ENCODE results near the gene ARMH3.

Gene ARMH3

DNA sequence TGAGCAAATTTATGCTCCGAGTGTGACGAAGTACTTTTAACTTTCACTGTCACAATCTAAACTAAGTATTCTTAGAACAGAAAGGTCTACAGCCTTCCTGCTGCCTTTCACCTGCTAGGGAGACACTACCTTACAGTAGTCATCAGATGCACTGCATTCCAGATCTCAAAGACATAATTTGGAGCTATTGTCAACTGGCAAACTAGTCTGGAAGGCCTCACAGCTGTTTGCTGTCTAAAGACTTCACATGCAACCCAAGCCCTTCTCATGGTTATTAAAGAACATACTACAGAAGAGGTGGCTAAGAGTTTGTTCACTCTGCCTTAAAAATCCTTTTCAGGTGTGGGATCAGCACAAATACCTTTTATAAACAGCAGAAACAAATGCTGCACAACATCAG, 120.5 kb downstream of the ARMH3 start:
- no peak for DNase-seq

DNA sequence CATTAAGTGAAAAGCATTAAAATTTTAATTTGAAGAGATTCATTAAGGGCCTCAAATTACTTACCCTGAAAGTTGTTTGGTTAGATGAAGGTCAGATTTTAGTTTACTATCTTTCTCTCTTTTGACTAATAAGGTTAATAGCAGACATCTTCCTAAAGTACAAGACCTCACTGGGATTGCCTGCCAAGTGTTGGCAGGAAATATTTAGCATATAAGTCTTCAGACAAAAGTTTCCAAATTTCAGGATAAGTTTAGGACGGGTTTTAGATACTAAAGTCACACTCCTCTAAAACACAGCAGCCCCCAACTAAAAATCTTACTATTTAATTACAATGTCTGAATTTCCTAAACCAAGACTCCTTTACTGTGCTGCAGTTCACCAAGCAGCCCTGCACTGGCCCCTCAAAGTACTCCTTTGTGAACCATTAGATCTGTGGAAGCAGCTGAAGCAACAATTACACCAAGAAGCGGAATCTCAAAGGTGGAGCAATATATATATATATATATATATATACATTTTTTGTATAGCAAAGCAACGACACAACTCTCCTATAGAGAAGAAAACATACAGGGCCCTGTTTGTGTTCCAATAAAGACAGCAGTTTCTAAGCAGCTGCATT, 121.2 kb downstream of the ARMH3 start:
- no peak for DNase-seq

DNA sequence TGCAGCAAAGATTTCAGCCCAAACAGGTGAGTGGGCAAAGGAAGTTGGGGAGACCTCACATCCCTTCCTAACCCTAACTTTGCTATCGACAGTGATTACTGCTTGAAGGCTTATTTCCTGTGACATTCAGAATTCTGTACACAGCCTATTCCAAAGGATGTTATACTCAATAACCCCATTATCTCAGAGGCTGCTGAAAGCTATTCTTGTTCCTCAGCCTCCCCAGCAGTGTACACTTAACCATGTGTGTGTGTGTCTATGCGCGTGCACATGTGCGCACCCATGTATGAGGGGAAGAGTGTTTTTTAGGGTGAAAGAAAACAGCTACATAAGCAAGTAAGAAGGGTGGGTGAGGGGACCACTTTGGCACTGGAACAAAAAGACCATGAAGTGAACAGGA, 122.0 kb downstream of the ARMH3 start:
- DNase-seq: no peak

DNA sequence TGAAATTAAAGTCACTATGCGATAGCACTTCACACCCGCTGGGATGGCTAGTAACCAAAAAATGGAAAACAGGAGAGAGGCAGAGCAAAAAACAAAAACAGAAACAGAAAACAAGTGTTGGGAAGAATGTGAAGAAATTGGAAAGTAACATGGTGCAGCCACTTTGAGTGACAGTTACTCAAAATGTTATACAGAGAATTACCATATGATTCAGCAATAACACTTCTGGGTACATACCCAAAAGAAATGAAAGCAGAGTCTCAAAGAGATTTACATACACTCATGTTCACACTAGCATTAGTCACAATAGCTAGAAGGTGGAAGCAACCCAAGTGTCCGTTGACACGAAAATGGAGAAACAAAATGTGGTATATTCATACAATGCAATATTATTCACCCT, 123.8 kb downstream of the ARMH3 start:
- DNase-seq: no peak

DNA sequence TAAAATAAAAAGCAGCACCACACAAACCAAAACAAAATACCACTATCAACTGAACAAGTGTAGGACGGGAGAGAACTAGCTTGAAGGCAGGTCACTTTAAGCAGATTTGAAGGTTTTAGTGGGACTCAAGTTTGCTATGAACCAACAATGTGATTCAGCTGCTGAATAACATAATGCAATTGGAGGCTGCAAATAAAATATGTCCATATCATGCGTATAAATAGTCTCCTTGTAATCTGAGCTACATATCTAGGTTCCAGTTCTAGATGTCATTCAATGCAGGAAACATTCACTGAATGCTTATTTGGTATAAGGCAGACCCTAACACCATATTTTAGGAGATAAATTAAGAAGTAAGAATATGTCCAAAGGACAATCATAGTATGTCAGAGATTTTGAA, 130.9 kb downstream of the ARMH3 start:
- no peak for DNase-seq

DNA sequence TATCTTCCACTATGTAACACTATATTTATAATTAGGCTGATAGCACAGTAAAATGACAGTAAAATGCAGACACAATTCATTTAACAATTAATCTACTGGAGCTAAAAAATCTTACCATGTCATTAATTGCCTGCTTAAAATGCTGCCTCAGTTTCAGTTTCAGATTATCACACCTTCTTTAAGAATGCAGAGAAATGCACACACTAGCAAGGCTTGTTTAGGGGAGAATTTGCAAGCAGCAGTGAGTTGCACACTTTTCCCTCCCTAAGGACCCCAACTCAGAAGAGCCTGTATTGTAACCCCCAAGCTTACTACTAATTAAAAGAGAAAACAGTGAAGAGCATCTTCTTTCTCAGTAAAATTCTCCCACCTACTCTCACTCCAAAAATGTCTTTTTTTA, 132.7 kb downstream of the ARMH3 start:
- DNase-seq: no peak

DNA sequence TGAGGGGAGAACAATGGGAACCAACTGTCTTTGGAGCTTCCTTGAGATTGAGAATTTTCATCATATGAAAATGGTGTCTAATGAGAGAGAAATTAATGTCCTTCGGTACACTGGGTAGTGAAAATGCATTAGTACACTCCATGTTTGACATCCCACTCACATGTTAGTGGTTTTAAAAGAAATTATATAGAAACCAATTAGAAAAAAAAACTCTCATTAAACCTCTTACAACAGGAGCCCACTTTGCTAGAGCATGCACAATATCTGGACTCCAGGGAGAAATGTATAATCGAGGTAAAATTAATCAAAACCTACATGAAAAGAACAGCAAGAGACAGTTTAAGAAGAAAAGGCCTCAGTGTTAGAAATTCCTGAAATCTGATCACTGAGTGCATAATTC, 133.1 kb downstream of the ARMH3 start:
- no peak for DNase-seq

DNA sequence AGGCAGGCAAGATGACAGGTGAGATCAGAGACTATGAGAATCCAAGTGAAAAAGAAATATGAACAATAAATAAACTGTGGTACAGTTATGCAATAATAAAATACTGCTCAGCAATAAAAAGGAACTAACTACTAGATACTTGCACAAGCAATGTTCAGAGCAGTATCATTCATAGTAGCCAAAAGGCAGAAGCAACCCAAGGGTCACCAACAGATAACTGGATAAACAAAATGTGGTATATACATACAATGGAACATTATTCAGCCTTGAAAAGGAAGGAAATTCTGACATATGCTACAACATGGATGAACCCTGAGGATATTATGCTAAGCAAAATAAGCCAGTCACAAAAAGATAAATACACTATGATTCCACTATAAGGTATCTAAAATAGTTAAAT, 135.4 kb downstream of the ARMH3 start:
- DNase-seq: no peak

DNA sequence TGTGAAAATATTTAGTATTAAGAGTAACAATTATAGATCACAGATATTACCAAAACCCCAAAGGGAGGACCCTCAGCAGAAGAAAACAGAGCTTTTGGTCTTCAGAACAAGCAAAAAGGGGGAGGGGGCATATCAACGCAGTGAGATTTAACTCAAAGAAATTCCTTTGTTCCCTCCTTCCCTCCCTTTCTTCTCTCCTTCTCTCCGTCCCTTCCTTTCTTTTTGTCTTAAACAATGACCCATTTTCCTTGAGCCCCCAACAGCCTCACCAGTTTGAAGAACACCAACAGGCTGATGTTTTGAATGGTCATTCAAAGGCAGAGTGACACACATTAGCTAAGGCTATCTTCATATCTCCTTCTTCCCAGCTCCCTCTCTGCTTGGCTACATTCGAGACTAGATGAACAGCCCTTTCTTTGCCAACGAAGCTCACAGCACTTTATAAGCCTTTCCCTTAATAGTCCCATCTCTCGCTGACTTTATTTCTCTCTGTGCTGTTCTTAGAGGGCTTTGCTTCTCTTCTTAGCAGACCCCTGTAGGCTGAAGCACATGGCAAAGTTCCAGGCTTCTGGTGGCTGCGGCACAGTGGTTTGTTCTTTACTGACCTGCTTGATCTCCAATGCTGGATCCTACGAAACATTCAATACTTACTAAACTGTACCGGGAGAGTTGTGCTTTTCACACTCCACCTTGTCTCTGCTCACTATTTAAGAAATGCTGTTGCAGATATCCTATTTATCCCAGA, 136.8 kb downstream of the ARMH3 start:
- no peak for DNase-seq

DNA sequence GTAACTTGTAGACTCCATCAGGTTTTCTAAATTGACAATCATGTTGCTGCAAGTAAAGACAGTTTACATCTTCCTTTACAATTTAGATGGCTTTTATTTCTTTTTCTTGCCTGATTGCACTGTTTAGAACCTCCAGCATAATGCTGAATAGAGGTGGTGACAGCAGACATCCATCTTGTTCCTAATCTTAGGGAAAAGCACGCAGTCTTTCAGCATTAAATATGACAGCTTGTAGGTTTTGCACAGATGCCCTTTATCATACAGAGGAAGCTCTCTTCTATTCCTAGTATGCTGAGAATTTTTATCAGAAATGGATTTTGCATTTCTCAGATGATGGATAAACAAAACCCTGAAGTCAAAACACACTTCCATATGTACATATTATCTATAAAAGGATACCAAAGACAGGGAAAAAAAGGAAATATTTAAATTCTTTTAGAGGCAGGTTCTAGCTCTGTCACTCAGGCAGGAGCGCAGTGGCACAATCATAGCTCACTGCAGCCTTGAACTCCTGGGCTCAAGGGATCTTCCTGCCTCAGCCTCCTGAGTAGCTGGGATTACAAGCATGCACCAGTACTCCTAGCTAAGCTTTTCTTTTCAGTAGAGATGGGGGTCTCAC, 143.3 kb downstream of the ARMH3 start:
- DNase-seq: no peak

DNA sequence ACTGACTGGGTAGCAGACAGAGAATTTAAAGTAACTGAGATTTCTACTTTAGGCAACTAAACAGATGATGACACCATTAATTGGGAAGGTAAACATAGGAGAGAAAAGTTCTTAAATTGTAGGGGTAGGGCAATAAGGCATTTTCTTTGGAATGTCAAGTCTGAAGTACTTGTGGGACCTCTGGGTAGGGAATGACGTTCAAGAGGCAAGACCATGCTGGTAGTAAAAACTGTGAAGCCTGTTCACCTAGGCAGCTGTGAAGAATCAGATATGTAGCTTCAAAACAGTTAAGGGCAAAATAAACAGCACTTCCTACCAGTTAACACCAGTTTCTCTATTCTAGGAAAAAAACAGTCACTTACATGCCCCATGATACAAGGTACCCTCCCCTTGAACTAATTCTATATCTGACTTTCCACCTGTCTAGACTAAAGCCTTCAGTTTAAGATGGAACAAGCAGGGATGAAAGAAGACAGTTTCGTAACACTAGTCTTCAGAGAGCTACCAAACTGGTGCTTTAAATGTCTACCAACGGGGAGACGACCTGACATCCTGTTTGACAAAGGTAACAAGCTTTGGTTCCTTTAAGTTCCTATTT, 149.3 kb downstream of the ARMH3 start:
- no peak for DNase-seq

DNA sequence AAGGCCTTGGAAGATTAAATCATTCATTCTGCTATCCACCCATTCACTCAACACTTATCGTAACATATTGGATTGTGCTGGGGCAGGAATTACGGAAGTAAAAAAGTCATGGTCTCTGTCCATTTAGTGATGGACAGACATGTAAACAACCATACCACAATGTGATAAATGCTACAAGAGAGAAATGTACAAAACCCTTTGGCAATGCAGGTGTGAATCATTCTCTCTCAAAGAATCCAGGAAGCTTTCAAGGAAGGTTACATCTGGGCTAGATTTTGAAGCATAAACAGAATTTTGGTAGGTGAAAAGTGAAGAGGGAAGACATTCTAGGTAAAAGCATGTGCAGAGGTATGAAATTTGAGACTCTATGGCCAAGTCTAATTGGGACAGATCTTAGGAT, 150.7 kb downstream of the ARMH3 start:
- DNase-seq: no peak

DNA sequence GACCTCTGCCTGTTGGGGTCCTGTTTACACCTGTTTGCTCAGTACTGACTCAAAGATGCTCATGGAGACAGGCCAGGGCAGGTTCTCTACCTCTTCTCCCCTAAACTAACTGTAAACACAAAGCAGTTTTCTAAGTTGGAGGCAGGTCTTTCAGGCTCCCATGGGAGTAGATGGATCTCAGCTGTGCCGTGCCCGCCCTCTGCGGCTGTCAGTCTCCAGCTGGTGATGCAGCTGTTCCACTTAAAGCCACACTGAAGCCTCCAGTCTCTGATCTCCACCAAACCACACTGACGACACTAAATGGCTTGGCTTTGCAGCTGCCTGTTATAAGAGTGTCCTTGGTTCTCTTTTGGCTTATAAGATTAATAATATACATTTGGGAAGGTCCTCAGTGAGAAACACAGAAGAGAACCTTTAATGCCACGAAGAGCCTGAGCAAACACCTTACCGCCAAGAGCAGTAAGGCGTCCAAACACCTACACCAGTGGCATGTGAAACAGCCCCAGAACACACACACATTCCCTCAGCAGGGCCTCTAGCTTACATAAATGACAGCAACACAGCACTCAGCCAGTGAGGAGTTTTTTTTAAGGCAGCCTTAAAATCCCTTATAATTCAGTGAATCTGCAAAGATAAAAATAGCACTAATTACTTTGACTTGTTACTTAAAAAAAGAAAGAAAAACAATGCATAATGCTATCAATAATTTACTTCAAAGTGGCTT, 152.0 kb downstream of the ARMH3 start:
- DNase-seq: no peak

DNA sequence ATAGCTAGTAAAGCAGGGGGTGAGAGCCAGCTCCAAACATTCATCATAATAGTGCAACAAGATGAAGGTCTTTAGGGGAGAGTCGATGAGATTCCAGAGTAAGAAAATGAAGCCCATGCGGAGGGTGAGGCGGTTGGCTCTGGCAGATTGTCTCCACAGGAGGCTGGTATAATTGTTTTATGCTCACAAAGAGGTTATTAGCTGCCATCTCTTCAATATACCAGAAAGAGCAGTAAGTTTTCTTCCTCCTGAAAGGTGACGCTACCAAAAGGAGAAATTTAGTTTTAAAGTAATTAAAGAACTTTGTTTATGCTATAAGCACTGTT, 153.2 kb downstream of the ARMH3 start:
- no peak for DNase-seq

DNA sequence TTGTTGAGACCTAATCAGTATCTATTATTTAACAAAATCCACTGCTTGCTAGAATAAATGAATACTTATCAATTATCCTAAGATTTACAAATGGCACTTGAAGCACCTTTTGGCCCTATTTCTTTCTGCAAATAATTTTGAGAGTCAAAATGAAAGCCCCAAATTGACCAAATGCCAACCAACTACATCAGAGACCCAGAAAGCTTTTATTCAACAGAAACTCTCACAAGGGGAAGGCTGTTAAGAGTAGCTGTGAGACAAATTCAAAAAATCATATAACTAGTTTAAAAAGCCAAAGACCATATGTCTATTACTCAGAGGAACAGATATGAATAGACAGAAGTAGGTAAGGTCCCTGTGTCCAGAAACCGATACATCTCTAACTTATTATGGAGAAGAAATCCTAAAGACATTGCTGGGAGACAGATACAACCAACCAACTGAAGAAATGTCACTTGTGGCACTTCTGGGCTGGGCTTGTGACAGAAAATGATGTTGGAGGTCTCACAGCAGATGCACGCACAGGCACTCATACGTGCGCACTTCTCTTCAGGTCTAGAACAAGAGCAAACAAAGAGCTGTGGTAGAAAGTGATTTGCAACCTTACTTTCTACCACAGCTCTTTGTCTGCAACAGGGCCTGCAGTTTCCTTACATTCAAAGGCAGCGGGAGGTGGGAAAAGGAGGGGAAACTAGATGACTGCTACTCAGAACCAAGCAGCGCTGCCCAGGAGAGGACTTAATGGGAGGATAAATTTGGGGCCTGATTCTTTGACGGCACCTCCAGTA, 153.7 kb downstream of the ARMH3 start:
- DNase-seq: no peak

DNA sequence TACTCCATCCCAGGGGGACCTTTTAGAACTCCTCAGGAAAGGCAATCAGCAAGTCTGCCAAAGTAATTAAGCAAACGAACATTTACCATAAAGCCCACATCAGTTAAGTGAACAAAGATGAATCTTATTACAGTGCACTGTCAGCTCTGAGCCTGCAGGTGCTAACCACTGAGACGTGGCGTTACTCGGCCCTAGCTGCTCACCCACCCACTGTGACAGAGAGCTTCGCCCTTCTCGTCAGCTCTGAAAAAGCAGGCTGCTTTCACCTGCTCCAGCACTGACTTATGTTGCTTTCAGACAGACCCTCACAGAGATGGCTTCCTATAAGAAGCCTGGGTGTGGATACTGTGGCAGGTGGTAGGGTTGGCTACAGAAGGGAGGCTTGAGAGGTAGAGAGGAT, 154.6 kb downstream of the ARMH3 start:
- no peak for DNase-seq

DNA sequence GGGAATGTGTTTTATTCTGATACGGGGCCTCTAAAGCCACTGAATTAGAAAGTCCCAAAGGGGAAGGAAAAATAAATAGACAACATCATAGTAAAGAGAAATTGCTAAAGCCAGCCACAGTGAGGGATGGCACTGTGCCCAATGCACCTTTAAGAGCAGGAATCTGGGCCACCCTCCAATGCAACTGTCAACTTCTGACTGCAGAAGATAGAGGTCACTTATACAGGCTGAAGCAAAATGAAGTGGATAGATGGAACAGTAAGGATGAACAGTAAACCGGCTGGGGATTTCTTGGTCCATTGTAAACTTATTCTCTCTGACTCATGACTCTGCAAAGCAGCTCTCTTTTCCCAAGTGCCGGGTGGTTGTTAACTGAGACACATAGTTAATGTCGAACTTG, 158.3 kb downstream of the ARMH3 start:
- peak; percentile 19 for DNase-seq

DNA sequence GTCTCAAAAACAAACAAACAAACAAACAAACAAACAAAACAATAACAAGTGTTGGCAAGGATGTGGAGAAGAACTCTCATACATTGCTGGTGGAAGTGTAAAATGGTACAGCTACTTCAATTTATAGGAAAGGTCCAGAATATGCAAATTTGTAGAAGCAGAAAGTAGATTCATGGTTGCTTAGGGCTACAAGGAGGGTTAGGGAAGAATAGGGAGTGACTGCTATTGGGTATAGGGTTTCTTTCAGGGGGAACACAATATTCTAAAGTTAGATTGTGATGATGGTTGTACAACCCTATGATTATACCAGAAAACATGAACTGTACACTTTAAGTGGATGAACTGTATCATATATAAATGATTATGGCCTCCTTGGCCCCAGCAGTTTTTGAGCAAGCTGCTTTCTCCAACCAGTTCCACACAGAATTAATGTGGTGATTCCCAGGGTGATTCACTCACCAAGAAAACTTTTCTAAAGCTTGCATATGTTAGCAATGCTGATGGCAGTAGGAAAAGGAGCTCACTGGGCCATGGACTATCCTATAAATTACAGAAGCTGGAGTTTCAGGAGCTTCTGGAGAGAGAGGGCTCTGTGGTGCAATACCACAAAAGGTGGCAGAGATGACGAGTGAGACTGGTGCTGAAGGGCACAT, 159.6 kb downstream of the ARMH3 start:
- no peak for DNase-seq

DNA sequence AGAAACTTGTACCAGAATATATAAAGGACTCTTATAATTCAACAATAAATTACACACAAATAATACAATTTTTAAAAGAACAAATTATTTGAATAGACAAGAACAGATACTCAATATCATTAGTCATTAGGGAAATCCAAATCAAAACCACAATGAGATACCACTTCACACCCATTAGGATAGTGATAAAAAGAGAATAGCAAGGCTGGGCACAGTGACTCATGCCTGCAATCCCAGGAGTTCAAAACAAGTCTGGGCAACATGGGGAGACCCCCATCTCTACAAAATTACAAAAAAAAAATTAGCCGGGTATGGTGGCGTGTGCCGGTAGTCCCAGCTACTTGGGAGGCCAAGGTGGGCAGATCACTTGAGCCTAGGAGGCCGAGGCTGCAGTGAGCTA, 160.2 kb downstream of the ARMH3 start:
- DNase-seq: no peak

DNA sequence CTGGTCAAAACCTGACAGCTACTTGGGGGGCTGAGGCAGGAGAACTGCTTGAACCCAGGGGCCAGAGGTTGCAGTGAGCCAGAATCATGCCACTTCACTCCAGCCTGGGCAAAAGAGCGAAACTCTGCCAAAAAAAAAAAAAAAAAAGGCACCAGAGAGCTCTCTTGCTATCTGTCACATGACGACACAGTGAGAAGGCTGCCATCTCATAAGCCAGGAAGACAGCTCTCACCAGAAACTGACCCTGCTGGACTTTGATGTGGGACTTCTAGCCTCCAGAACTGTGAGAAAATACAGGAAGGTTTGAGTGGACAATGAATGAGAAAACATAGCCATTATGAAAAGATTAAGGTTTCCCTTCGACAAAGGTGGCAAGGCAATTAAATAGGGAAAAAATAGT, 161.2 kb downstream of the ARMH3 start:
- no peak for DNase-seq

DNA sequence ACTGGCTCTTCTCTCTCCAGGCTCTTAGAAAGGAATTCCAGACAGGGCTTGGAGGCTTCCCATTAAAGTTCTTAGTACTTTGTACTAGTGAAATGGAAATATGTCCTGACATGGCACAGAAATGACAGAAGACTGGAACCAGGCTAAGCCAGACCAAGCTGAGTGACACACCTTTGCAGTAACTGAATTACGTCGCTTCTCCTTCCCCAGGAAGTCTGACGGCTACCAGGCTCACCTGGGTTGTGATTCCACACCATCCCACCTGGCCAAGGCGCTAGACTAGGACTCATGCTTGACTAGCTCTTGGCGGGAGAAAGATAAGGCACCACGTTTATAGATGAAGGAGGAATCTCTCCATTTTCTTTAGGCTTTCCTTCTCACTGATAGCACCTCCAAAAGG, 161.7 kb downstream of the ARMH3 start:
- no peak for DNase-seq

DNA sequence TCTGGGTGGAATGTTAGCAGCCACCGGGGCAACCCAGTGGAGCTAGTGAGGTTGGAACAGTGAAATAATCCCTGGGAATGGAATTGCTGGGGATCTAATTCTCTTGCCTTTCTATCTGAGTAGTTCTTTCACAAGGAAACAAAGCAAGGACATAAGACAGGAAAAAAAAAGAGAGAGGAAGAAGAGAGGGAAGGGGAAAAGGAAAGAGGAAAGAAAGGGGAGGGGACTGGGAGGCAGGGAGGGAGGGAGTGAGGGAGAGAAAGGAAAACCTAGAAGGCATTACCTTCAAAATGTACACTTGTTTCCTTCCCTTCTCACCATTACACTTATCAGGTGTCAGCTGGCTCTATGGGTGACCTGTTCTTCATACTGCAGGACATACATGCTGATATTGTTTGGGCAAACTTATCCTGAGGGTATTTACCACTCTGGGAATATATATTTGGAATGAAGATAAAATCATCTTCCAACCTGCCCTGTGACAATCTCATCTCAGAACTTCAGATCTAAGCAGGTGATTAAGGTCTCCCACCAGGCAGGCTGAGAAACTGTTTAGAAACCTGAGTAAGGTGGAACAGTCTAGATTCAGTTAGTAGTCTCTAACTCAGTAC, 162.4 kb downstream of the ARMH3 start:
- DNase-seq: no peak

Measured in NCI-H446 treated with DMSO at 0.1 percent for 48 hours (cell line).